T-cell (primary cell): Measurements from ENCODE around the gene ZXDC. TPM values are rescaled to one million over a fixed set of nuclear protein-coding genes. Genes with fewer than 3 reads are reported as not detected.

Source experiments
- ATAC-seq, 4 experiments: fragments of 200-7000 bp in 3 of 4; fragments of 150-1000 bp in 1 of 4; cut with Tn5 transposase; replicated peaks in 1 of 4; 1 replicate in 3 of 4; 2 replicates in 1 of 4; pipeline ENCODE4 v1.10.0; 2021; ENCODE audit warnings: moderate library complexity in 3 of 4, mild to moderate bottlenecking in 2 of 4, moderate number of reproducible peaks in 1 of 4
- CTCF ChIA-PET, 2 donors: fragments of 300-600 bp; sonication (Branson Sonifier 250); formaldehyde crosslinking; loops; one replicate each; lab custom pipeline; 2022; ENCODE audit warnings: antibody characterized with exemption in 2 of 2; lab: Charles Lee
- POLR2A ChIA-PET, 2 donors: fragments of 300-600 bp; sonication (Branson Sonifier 250); formaldehyde crosslinking; loops; one replicate each; lab custom pipeline; 2022; ENCODE audit warnings: antibody characterized with exemption in 2 of 2; lab: Charles Lee
- DNase-seq, 35 experiments: peaks; one replicate each; pipeline versions ENCODE4 v3.0.0 to v3.0.0-alpha.2; 2013 to 2023
- H3K27ac ChIP-seq: one replicate; pipeline ENCODE4 v1.5.1; 2013; ENCODE audit warnings: low read length
- H3K27me3 ChIP-seq, 2 experiments: replicated peaks in 1 of 2; 1 replicate in 1 of 2; 2 replicates in 1 of 2; pipeline versions ENCODE4 v1.6.1 to v1.7.0; 2013; ENCODE audit warnings: low read length in 1 of 2, mixed read lengths in 1 of 2; ENCODE audit not compliant: control insufficient read depth in 2 of 2, insufficient read depth in 2 of 2; ENCODE audit errors: extremely low read depth in 1 of 2
- H3K36me3 ChIP-seq, 2 donors: 1 replicate in 1 of 2; 2 replicates in 1 of 2; pipeline versions ENCODE4 v1.6.1 to v1.7.0; 2013; ENCODE audit warnings: low read length in 1 of 2; ENCODE audit not compliant: control insufficient read depth in 2 of 2, insufficient read depth in 1 of 2; ENCODE audit errors: extremely low read depth in 1 of 2
- H3K4me1 ChIP-seq, 2 experiments: 1 replicate in 1 of 2; 2 replicates in 1 of 2; pipeline versions ENCODE4 v1.6.1 to v1.7.0; 2013; ENCODE audit warnings: low read length in 2 of 2, mixed read lengths in 1 of 2; ENCODE audit not compliant: insufficient read depth in 2 of 2, control insufficient read depth in 1 of 2; ENCODE audit errors: extremely low read depth in 1 of 2
- H3K4me3 ChIP-seq, 2 donors: 1 replicate in 1 of 2; 2 replicates in 1 of 2; pipeline versions ENCODE4 v1.5.1 to v1.7.0; 2013; ENCODE audit warnings: mild to moderate bottlenecking in 2 of 2, low read length in 1 of 2, moderate library complexity in 1 of 2; ENCODE audit not compliant: control insufficient read depth in 1 of 2; ENCODE audit errors: extremely low read depth in 1 of 2
- H3K9me3 ChIP-seq: 2 replicates; pipeline ENCODE4 v1.7.0; 2013
- H3K27ac Mint-ChIP-seq, 2 donors: one replicate each; pipeline ENCODE4 v1.8.0; 2020 to 2021; ENCODE audit warnings: mild to moderate bottlenecking in 2 of 2, mixed read lengths in 2 of 2
- H3K27me3 Mint-ChIP-seq, 2 donors: one replicate each; pipeline ENCODE4 v1.8.0; 2021 to 2022; ENCODE audit warnings: mixed read lengths in 2 of 2
- H3K36me3 Mint-ChIP-seq: one replicate; pipeline ENCODE4 v1.8.0; 2021; ENCODE audit warnings: mixed read lengths
- H3K4me1 Mint-ChIP-seq, 3 donors: one replicate each; pipeline ENCODE4 v1.8.0; 2020 to 2022; ENCODE audit warnings: mixed read lengths in 3 of 3, mild to moderate bottlenecking in 1 of 3
- H3K4me3 Mint-ChIP-seq, 3 donors: one replicate each; pipeline ENCODE4 v1.8.0; 2020 to 2022; ENCODE audit warnings: mild to moderate bottlenecking in 3 of 3, mixed read lengths in 3 of 3, moderate library complexity in 3 of 3
- H3K9me3 Mint-ChIP-seq, 3 donors: one replicate each; pipeline ENCODE4 v1.8.0; 2020 to 2022; ENCODE audit warnings: mixed read lengths in 3 of 3
- WGBS: methylation state at CpG from one replicate; pipeline ENCODE4 v1.1.5; 2013; ENCODE audit warnings: missing lambda C conversion rate; ENCODE audit not compliant: insufficient coverage; 5-methylcytosine and 5-hydroxymethylcytosine counted together
- total RNA-seq, 35 experiments: library from RNA in 6 of 35; stranded (reverse) in 6 of 35; fragments of 120-200 nt in 1 of 35; gene quantifications; one replicate each; pipeline versions ENCODE4 v1.2.1 to v1.2.4 and lab custom pipeline; 2013 to 2026

The ZXDC gene
- total RNA-seq, 5 donors from 2014 or later (not counting 1 experiment from before 2014, with no cell fraction given) = 57.6 to 68.7 (median 61.8) TPM

DNA sequence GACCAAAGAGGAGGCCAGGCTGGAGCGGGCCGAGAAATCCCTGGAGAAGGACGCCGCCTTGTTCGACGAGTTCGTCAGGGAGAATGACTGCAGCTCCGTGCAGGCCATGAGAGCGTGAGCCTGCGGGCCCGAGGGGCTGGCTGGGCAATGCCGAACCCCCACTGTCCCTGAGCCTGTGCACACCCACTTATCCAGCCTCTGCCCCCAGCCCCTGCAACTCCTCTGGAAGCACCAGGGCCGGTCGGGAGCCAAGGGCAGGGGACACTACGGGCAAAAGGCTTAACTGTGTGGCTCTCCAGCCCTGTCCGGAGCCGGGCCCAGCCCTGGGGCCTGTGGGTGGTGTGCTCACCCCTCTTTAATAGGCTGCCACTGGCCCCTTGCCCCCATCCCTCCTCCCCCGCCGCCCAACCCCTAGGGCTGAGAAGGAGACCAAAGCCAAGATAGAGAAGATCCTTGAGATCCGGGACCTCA is 57.0 kb downstream of the ZXDC start:
- no peak for ATAC-seq
- no peaks in the 10 kb centered on the region for H3K9me3 ChIP-seq
- 89% methylated on average over 12 of the region's 20 CpGs for WGBS

DNA sequence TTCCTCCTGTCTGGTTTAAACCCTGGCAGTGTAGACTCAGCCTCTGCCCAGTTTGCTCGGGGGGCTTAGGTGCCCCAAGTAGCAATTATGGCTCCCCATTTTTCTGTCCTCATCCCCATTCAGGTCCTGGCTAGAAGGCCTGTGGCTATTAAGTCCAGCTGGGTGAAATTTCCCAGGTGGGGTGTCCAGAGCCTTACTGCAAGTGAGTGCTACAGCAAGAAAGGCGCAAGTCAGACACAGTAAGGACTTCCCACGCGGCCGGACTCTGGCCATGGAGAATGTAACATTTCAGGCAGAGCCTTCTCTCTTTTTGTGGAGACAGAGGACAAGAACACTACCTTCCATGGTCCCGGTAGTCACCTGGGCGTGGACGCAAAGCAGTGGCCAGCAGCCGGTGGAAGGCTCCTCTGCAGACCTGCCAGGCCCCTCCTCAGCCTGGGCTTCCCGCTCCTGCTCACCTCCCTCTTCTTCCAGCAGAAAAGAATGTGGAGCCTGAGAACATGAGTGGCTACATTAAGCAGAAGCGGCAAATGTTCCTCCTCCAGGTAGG is 57.6 kb downstream of the ZXDC start:
- Mint-ChIP-seq H3K27me3 (peaks cover 13 to 21% of the 10 kb centered on the region in 2 donors), H3K36me3 (no peaks in the 10 kb centered on the region), H3K27ac (no peak overlapping the region), H3K4me3 (no peak overlapping the region), H3K9me3 (no peaks in the 10 kb centered on the region), H3K4me1 (no peaks in the 10 kb centered on the region)
- no peak overlapping the region for H3K4me3 ChIP-seq
- ATAC-seq (no peak), DNase-seq (no peak)
- no peaks in the 10 kb centered on the region for H3K9me3 ChIP-seq
- POLR2A ChIA-PET = no interaction called here
- WGBS = 91% methylated on average over 8 of the region's 11 CpGs
- H3K4me1 ChIP-seq = no peaks in the 10 kb centered on the region
- CTCF ChIA-PET = no interaction called here
- no peaks in the 10 kb centered on the region for H3K36me3 ChIP-seq
- no peak overlapping the region for H3K27ac ChIP-seq
- peaks cover 0 to 45% of the 10 kb centered on the region in 2 experiments for H3K27me3 ChIP-seq

More for the DNA sequence above, 57.0 kb downstream of the ZXDC start:
- no peaks in the 10 kb centered on the region for H3K9me3 Mint-ChIP-seq
- no peak overlapping the region for H3K4me3 Mint-ChIP-seq
- Histone ChIP-seq H3K4me1 (no peaks in the 10 kb centered on the region), H3K4me3 (no peak overlapping the region), H3K27ac (no peak overlapping the region), H3K27me3 (peaks cover 0 to 38% of the 10 kb centered on the region in 2 experiments), H3K36me3 (no peaks in the 10 kb centered on the region)
- H3K36me3 Mint-ChIP-seq = no peaks in the 10 kb centered on the region
- H3K27ac Mint-ChIP-seq = no peak overlapping the region
- no peaks in the 10 kb centered on the region for H3K4me1 Mint-ChIP-seq
- ChIA-PET POLR2A (no interaction called here), CTCF (no interaction called here)
- H3K27me3 Mint-ChIP-seq = peaks cover 13 to 16% of the 10 kb centered on the region in 2 donors
- peak in 1 of 35 experiments; percentile 2 for DNase-seq

DNA sequence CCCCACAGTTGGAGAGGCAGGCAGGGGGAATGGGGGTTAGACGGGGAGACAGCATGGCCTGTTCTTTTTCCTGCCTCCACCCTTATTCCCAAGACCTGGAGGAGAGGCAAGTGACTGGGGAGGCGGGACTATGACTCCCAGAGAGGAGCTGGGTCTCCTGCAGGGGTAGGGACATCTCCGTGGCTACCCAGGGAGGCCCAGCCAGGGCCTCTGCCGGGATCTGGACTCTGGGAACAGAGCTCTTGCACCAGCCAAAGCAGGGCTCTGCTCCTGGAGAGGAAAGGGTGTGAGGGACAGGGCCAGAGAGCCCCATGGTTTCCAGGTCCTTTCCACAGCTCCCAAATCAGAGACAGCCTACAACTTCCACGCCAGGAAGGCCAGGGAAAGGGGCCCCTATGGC is 58.2 kb downstream of the ZXDC start:
- no peak overlapping the region for H3K4me3 ChIP-seq
- Mint-ChIP-seq H3K4me3 (no peak overlapping the region), H3K27me3 (peaks cover 16 to 25% of the 10 kb centered on the region in 2 donors), H3K9me3 (no peaks in the 10 kb centered on the region), H3K36me3 (no peaks in the 10 kb centered on the region), H3K27ac (no peak overlapping the region), H3K4me1 (no peaks in the 10 kb centered on the region)
- no peaks in the 10 kb centered on the region for H3K36me3 ChIP-seq
- peaks cover 0 to 50% of the 10 kb centered on the region in 2 experiments for H3K27me3 ChIP-seq
- CTCF ChIA-PET = no interaction called here
- H3K27ac ChIP-seq = no peak overlapping the region
- H3K9me3 ChIP-seq = no peaks in the 10 kb centered on the region
- DNase-seq (peak in 1 of 35 experiments; percentile 6), ATAC-seq (no peak)
- 39% methylated on average over 3 of the region's 5 CpGs for WGBS
- H3K4me1 ChIP-seq = no peaks in the 10 kb centered on the region
- POLR2A ChIA-PET = no interaction called here

DNA sequence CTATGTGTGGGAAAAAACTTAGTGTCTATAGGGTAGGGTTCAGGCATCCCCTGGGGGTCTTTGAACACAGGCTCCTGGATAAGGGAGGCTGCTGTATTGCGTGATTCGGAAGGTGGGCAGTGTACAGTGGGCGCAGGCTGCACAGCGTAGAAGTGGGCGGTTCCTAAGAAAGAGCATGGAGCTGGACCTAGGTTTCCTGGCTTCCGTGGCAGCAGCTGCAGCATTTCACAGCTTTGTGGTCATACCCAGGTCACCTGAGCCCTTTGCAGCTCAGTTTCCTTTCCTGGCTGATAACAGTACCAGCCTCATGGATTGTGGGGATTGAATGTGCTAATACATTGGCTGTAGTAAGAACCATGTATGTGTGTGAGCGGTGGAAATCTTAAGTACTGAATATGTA is 58.7 kb downstream of the ZXDC start:
- WGBS = 86% methylated on average over 6 of the region's 7 CpGs
- Mint-ChIP-seq H3K4me1 (no peaks in the 10 kb centered on the region), H3K27ac (no peak overlapping the region), H3K27me3 (peaks cover 22 to 31% of the 10 kb centered on the region in 2 donors), H3K36me3 (no peaks in the 10 kb centered on the region), H3K4me3 (no peak overlapping the region), H3K9me3 (no peaks in the 10 kb centered on the region)
- no peak overlapping the region for H3K27ac ChIP-seq
- H3K27me3 ChIP-seq = peaks cover 0 to 53% of the 10 kb centered on the region in 2 experiments
- H3K4me3 ChIP-seq = no peak overlapping the region
- H3K36me3 ChIP-seq = no peaks in the 10 kb centered on the region
- no peaks in the 10 kb centered on the region for H3K9me3 ChIP-seq
- ATAC-seq = no peak
- ChIA-PET CTCF (no interaction called here), POLR2A (no interaction called here)
- no peaks in the 10 kb centered on the region for H3K4me1 ChIP-seq
- DNase-seq = no peak

DNA sequence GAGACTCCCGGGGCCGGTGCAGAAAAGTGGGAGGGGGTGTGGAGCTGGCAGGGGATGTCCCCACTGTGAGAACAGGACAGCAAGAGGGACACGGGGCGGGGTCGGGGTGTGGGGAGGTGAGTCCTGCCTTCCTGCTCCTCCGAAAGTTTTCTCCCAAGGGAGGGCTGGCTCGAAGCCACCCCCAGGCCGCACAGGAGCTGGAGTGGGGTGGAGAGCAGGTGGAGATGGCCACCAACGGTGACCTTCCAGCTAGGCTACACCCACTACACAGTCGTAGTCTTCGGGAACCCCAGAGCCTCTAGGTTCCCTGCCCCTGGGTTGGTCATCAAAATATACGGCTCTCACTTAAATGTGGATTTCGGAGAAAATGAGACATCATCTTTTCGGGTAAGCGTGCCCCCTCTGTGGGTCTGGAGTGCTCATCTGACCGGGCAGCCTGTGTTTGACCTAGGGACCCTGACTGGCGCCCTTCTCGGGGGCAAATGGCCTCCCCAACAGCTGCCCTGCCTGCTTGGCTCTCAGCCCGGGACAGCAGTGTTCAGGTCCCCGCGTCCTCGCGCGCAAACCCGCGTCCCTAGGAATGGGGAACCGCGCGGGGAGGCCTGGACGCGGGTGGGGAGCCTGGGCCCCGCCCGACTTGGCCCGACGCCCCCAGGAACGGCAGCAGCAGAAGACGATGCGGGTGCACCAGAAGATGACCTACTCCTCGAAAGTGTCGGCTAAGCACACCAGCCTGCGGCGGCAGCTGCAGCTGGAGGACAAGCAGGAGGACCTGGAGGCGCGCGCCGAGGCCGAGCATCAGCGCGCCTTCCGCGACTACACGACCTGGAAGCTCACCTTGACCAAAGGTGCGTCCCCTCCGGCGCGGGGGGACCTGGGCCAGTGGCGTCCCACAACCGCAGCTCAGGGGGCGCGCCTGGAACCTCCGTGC is 59.8 kb downstream of the ZXDC start:
- peaks cover 32 to 41% of the 10 kb centered on the region in 2 donors for H3K27me3 Mint-ChIP-seq
- no peaks in the 10 kb centered on the region for H3K4me1 Mint-ChIP-seq
- no peak overlapping the region for H3K4me3 Mint-ChIP-seq
- Histone ChIP-seq H3K27me3 (peaks cover 0 to 53% of the 10 kb centered on the region in 2 experiments), H3K27ac (no peak overlapping the region), H3K36me3 (no peaks in the 10 kb centered on the region), H3K4me1 (no peaks in the 10 kb centered on the region), H3K4me3 (no peak overlapping the region), H3K9me3 (no peaks in the 10 kb centered on the region)
- H3K27ac Mint-ChIP-seq = no peak overlapping the region
- ATAC-seq (no peak), DNase-seq (no peak)
- POLR2A ChIA-PET = no interaction called here
- no peaks in the 10 kb centered on the region for H3K9me3 Mint-ChIP-seq
- WGBS = 49% methylated on average over 56 of the region's 61 CpGs
- CTCF ChIA-PET = no interaction called here
- no peaks in the 10 kb centered on the region for H3K36me3 Mint-ChIP-seq

DNA sequence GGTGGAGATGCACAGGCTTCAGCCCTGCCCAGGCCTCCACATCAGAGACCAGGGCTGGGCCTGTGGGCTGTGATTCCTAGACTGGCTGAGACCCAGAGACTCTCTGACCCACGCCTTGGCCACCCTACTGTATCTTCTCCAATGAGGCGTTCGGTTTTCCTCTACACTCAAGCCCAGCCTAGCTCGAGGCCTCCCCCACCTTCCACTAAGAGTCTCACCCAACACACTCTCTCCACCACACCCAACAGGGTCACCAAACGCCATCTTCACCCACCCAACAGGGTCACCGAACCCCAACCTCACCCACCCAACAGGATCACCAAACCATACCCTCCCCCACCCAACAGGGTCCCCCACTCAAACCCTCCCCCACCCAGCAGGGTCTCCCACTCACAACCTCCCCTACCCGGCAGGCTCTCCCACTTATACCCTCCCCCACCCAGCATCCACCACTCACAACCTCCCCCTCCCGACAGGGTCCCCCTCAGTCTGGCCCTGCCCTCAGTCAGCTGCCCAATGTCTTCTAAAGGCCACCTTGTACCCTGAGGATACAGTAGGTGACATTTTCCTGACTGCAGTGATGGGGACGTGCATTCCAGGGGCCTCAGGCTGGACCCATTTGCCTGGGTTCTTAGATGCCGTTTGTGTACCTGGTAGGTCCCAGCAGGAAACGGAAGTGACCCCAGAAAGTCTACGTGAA is 60.6 kb downstream of the ZXDC start:
- H3K9me3 Mint-ChIP-seq = no peaks in the 10 kb centered on the region
- 82% methylated on average over 11 of the region's 12 CpGs for WGBS
- ChIA-PET CTCF (no interaction called here), POLR2A (no interaction called here)
- Histone ChIP-seq H3K36me3 (no peaks in the 10 kb centered on the region), H3K27ac (no peak overlapping the region), H3K9me3 (no peaks in the 10 kb centered on the region), H3K4me1 (no peaks in the 10 kb centered on the region), H3K4me3 (no peak overlapping the region), H3K27me3 (peaks cover 0 to 53% of the 10 kb centered on the region in 2 experiments)
- DNase-seq (no peak), ATAC-seq (no peak)
- no peak overlapping the region for H3K27ac Mint-ChIP-seq
- peaks cover 38 to 49% of the 10 kb centered on the region in 2 donors for H3K27me3 Mint-ChIP-seq
- no peaks in the 10 kb centered on the region for H3K36me3 Mint-ChIP-seq
- H3K4me3 Mint-ChIP-seq = no peak overlapping the region
- H3K4me1 Mint-ChIP-seq = no peaks in the 10 kb centered on the region
